SU-DHL-6 (cell line): ENCODE measurements around the gene INPP4B.

ENCODE experiments used
- EZH2phosphoT487 ChIP-seq: fragments of 200-600 bp; sonication (generic), shearing (Covaris generic); conservative IDR thresholded peaks from 2 replicates; pipeline ENCODE4 v1.6.1; 2018; ENCODE audit warnings: mild to moderate bottlenecking, antibody characterized with exemption, low read length, moderate library complexity, mixed read lengths
- TF ChIP-seq, protein P1 (sequence below): fragments of 200-600 bp; sonication (generic); IDR thresholded peaks from one replicate; pipeline ENCODE4 v1.5.1; 2017; ENCODE audit warnings: antibody characterized with exemption, mild to moderate bottlenecking, low read length, moderate library complexity; ENCODE audit not compliant: insufficient read depth, poor library complexity, severe bottlenecking

- TF ChIP-seq, protein P1, sequence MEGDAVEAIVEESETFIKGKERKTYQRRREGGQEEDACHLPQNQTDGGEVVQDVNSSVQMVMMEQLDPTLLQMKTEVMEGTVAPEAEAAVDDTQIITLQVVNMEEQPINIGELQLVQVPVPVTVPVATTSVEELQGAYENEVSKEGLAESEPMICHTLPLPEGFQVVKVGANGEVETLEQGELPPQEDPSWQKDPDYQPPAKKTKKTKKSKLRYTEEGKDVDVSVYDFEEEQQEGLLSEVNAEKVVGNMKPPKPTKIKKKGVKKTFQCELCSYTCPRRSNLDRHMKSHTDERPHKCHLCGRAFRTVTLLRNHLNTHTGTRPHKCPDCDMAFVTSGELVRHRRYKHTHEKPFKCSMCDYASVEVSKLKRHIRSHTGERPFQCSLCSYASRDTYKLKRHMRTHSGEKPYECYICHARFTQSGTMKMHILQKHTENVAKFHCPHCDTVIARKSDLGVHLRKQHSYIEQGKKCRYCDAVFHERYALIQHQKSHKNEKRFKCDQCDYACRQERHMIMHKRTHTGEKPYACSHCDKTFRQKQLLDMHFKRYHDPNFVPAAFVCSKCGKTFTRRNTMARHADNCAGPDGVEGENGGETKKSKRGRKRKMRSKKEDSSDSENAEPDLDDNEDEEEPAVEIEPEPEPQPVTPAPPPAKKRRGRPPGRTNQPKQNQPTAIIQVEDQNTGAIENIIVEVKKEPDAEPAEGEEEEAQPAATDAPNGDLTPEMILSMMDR = no peak
- no peak for TF ChIP-seq EZH2phosphoT487
Observed at GRCh38 chr4:142372530-142373260, 473.4 kb downstream of the INPP4B start.
